ENCODE measurements around the gene REC114.

Gene REC114

GRCh38 chr15:73518180-73518862, 75.4 kb downstream of the REC114 start:
- Histone ChIP-seq H3K27ac (ENCODE audit: insufficient read depth in 1 of 2, low read depth in 1 of 2, low read length in 2 of 2, poor library complexity in 1 of 2, severe bottlenecking in 2 of 2) (no peak overlapping the region), H3K36me3 (ENCODE audit: control insufficient read depth in 4 of 4, insufficient read depth in 4 of 4, low read length in 3 of 4) (no peaks in the 10 kb centered on the region), H3K9me3 (ENCODE audit: control extremely low read depth in 1 of 5, control insufficient read depth in 4 of 5, insufficient read depth in 2 of 5, low read depth in 1 of 5, low read length in 4 of 5) (peaks cover 0 to 3% (median 0%) of the 10 kb centered on the region in 5 experiments), H3K4me3 (ENCODE audit: control insufficient read depth in 1 of 7, extremely low read depth in 1 of 7, insufficient read depth in 4 of 7, low read depth in 2 of 7, low read length in 6 of 7) (no peak overlapping the region), H3K4me1 (ENCODE audit: control extremely low read depth in 1 of 4, control insufficient read depth in 4 of 4, insufficient read depth in 4 of 4, low read length in 3 of 4) (peaks cover 0 to 2% (median 0%) of the 10 kb centered on the region in 4 experiments), H3K27me3 (replicated peaks in 2 of 5; ENCODE audit: control insufficient read depth in 4 of 5, insufficient read depth in 5 of 5, low read length in 4 of 5) (peaks cover 0 to 2% (median 0%) of the 10 kb centered on the region in 5 experiments)
- DNase-seq, result no peak
- WGBS (ENCODE audit: insufficient coverage), result 75% methylated on average over 1 of the region's 3 CpGs
- ChIA-PET POLR2A (no interaction called here), CTCF (interaction anchor here (1.1 kb wide), 1 partner anchor 9 kb away, joined by 3 read pairs; no protein-coding TSS in a partner anchor)

GRCh38 chr15:73518876-73519733, 76.1 kb downstream of the REC114 start:
- CTCF ChIA-PET, result interaction anchor here (1.1 kb wide), 1 partner anchor 9 kb away, joined by 3 read pairs; no protein-coding TSS in a partner anchor
- WGBS (ENCODE audit: insufficient coverage), result 100% methylated on average over 1 of the region's 5 CpGs
- no peaks in the 10 kb centered on the region for H3K36me3 ChIP-seq (ENCODE audit: control insufficient read depth in 4 of 4, insufficient read depth in 4 of 4, low read length in 3 of 4)
- H3K27me3 ChIP-seq (replicated peaks in 2 of 5; ENCODE audit: control insufficient read depth in 4 of 5, insufficient read depth in 5 of 5, low read length in 4 of 5), result peaks cover 0 to 3% (median 0%) of the 10 kb centered on the region in 5 experiments
- peaks cover 0 to 3% (median 0%) of the 10 kb centered on the region in 5 experiments for H3K9me3 ChIP-seq (ENCODE audit: control extremely low read depth in 1 of 5, control insufficient read depth in 4 of 5, insufficient read depth in 2 of 5, low read depth in 1 of 5, low read length in 4 of 5)
- no peak for DNase-seq
- H3K4me3 ChIP-seq (ENCODE audit: control insufficient read depth in 1 of 7, extremely low read depth in 1 of 7, insufficient read depth in 4 of 7, low read depth in 2 of 7, low read length in 6 of 7), result no peak overlapping the region
- H3K4me1 ChIP-seq (ENCODE audit: control extremely low read depth in 1 of 4, control insufficient read depth in 4 of 4, insufficient read depth in 4 of 4, low read length in 3 of 4), result peaks cover 0 to 2% (median 0%) of the 10 kb centered on the region in 4 experiments
- POLR2A ChIA-PET, result no interaction called here
- H3K27ac ChIP-seq (ENCODE audit: insufficient read depth in 1 of 2, low read depth in 1 of 2, low read length in 2 of 2, poor library complexity in 1 of 2, severe bottlenecking in 2 of 2), result no peak overlapping the region

GRCh38 chr15:73522011-73522410, 79.0 kb downstream of the REC114 start:
- peaks cover 0 to 5% (median 2%) of the 10 kb centered on the region in 5 experiments for H3K27me3 ChIP-seq (replicated peaks in 2 of 5; ENCODE audit: control insufficient read depth in 4 of 5, insufficient read depth in 5 of 5, low read length in 4 of 5)
- H3K9me3 ChIP-seq (ENCODE audit: control extremely low read depth in 1 of 5, control insufficient read depth in 4 of 5, insufficient read depth in 2 of 5, low read depth in 1 of 5, low read length in 4 of 5), result peaks cover 0 to 2% (median 0%) of the 10 kb centered on the region in 5 experiments
- no peak for DNase-seq
- ChIA-PET CTCF (no interaction called here), POLR2A (no interaction called here)
- H3K36me3 ChIP-seq (ENCODE audit: control insufficient read depth in 4 of 4, insufficient read depth in 4 of 4, low read length in 3 of 4), result no peaks in the 10 kb centered on the region
- WGBS (ENCODE audit: insufficient coverage), result no CpG with 5 or more reads among the region's 1 CpG
- H3K4me3 ChIP-seq (ENCODE audit: control insufficient read depth in 1 of 7, extremely low read depth in 1 of 7, insufficient read depth in 4 of 7, low read depth in 2 of 7, low read length in 6 of 7), result no peak overlapping the region
- no peak overlapping the region for H3K27ac ChIP-seq (ENCODE audit: insufficient read depth in 1 of 2, low read depth in 1 of 2, low read length in 2 of 2, poor library complexity in 1 of 2, severe bottlenecking in 2 of 2)
- peaks cover 0 to 2% (median 0%) of the 10 kb centered on the region in 4 experiments for H3K4me1 ChIP-seq (ENCODE audit: control extremely low read depth in 1 of 4, control insufficient read depth in 4 of 4, insufficient read depth in 4 of 4, low read length in 3 of 4)

GRCh38 chr15:73524919-73525318, 82.0 kb downstream of the REC114 start:
- Histone ChIP-seq H3K4me3 (ENCODE audit: control insufficient read depth in 1 of 7, extremely low read depth in 1 of 7, insufficient read depth in 4 of 7, low read depth in 2 of 7, low read length in 6 of 7) (no peak overlapping the region), H3K27ac (ENCODE audit: insufficient read depth in 1 of 2, low read depth in 1 of 2, low read length in 2 of 2, poor library complexity in 1 of 2, severe bottlenecking in 2 of 2) (no peak overlapping the region), H3K36me3 (ENCODE audit: control insufficient read depth in 4 of 4, insufficient read depth in 4 of 4, low read length in 3 of 4) (no peaks in the 10 kb centered on the region), H3K27me3 (replicated peaks in 2 of 5; ENCODE audit: control insufficient read depth in 4 of 5, insufficient read depth in 5 of 5, low read length in 4 of 5) (peaks cover 0 to 7% (median 2%) of the 10 kb centered on the region in 5 experiments), H3K4me1 (ENCODE audit: control extremely low read depth in 1 of 4, control insufficient read depth in 4 of 4, insufficient read depth in 4 of 4, low read length in 3 of 4) (no peaks in the 10 kb centered on the region), H3K9me3 (ENCODE audit: control extremely low read depth in 1 of 5, control insufficient read depth in 4 of 5, insufficient read depth in 2 of 5, low read depth in 1 of 5, low read length in 4 of 5) (peaks cover 0 to 2% (median 0%) of the 10 kb centered on the region in 5 experiments)
- ChIA-PET CTCF (no interaction called here), POLR2A (no interaction called here)
- WGBS (ENCODE audit: insufficient coverage), result 100% methylated on average over 1 of the region's 1 CpG
- DNase-seq, result no peak

- H3K9me3 ChIP-seq (ENCODE audit: control extremely low read depth in 1 of 5, control insufficient read depth in 4 of 5, insufficient read depth in 2 of 5, low read depth in 1 of 5, low read length in 4 of 5), result peaks cover 0 to 2% (median 0%) of the 10 kb centered on the region in 5 experiments
- H3K4me3 ChIP-seq (ENCODE audit: control insufficient read depth in 1 of 7, extremely low read depth in 1 of 7, insufficient read depth in 4 of 7, low read depth in 2 of 7, low read length in 6 of 7), result no peak overlapping the region
- ChIA-PET POLR2A (no interaction called here), CTCF (interaction anchor here (1.1 kb wide), 1 partner anchor 9 kb away, joined by 3 read pairs; no protein-coding TSS in a partner anchor)
- no peaks in the 10 kb centered on the region for H3K4me1 ChIP-seq (ENCODE audit: control extremely low read depth in 1 of 4, control insufficient read depth in 4 of 4, insufficient read depth in 4 of 4, low read length in 3 of 4)
- 100% methylated on average over 2 of the region's 2 CpGs for WGBS (ENCODE audit: insufficient coverage)
- DNase-seq, result no peak
- H3K36me3 ChIP-seq (ENCODE audit: control insufficient read depth in 4 of 4, insufficient read depth in 4 of 4, low read length in 3 of 4), result no peaks in the 10 kb centered on the region
- peaks cover 0 to 7% (median 2%) of the 10 kb centered on the region in 5 experiments for H3K27me3 ChIP-seq (replicated peaks in 2 of 5; ENCODE audit: control insufficient read depth in 4 of 5, insufficient read depth in 5 of 5, low read length in 4 of 5)
- no peak overlapping the region for H3K27ac ChIP-seq (ENCODE audit: insufficient read depth in 1 of 2, low read depth in 1 of 2, low read length in 2 of 2, poor library complexity in 1 of 2, severe bottlenecking in 2 of 2)
These were observed 84.6 kb downstream of the REC114 start for GRCh38 chr15:73527598-73527997.

- Histone ChIP-seq H3K36me3 (ENCODE audit: control insufficient read depth in 4 of 4, insufficient read depth in 4 of 4, low read length in 3 of 4) (no peaks in the 10 kb centered on the region), H3K27ac (ENCODE audit: insufficient read depth in 1 of 2, low read depth in 1 of 2, low read length in 2 of 2, poor library complexity in 1 of 2, severe bottlenecking in 2 of 2) (no peak overlapping the region), H3K4me1 (ENCODE audit: control extremely low read depth in 1 of 4, control insufficient read depth in 4 of 4, insufficient read depth in 4 of 4, low read length in 3 of 4) (no peaks in the 10 kb centered on the region), H3K9me3 (ENCODE audit: control extremely low read depth in 1 of 5, control insufficient read depth in 4 of 5, insufficient read depth in 2 of 5, low read depth in 1 of 5, low read length in 4 of 5) (no peaks in the 10 kb centered on the region), H3K27me3 (replicated peaks in 2 of 5; ENCODE audit: control insufficient read depth in 4 of 5, insufficient read depth in 5 of 5, low read length in 4 of 5) (peaks cover 0 to 2% (median under 1%) of the 10 kb centered on the region in 5 experiments), H3K4me3 (ENCODE audit: control insufficient read depth in 1 of 7, extremely low read depth in 1 of 7, insufficient read depth in 4 of 7, low read depth in 2 of 7, low read length in 6 of 7) (no peak overlapping the region)
- CTCF ChIA-PET, result no interaction called here
- 100% methylated on average over 3 of the region's 3 CpGs for WGBS (ENCODE audit: insufficient coverage)
- POLR2A ChIA-PET, result no interaction called here
- DNase-seq, result no peak
These were observed 87.7 kb downstream of the REC114 start for GRCh38 chr15:73530649-73531048.

GRCh38 chr15:73538123-73538522, 95.2 kb downstream of the REC114 start:
- H3K27me3 ChIP-seq (replicated peaks in 2 of 5; ENCODE audit: control insufficient read depth in 4 of 5, insufficient read depth in 5 of 5, low read length in 4 of 5), result peaks cover 0 to 4% (median 2%) of the 10 kb centered on the region in 5 experiments
- H3K4me3 ChIP-seq (ENCODE audit: control insufficient read depth in 1 of 7, extremely low read depth in 1 of 7, insufficient read depth in 4 of 7, low read depth in 2 of 7, low read length in 6 of 7), result no peak overlapping the region
- WGBS (ENCODE audit: insufficient coverage), result 95% methylated on average over 2 of the region's 2 CpGs
- ChIA-PET POLR2A (no interaction called here), CTCF (interaction anchor here (1.3 kb wide), 1 partner anchor 162 kb away, joined by 5 read pairs; no protein-coding TSS in a partner anchor)
- DNase-seq, result no peak
- H3K4me1 ChIP-seq (ENCODE audit: control extremely low read depth in 1 of 4, control insufficient read depth in 4 of 4, insufficient read depth in 4 of 4, low read length in 3 of 4), result no peaks in the 10 kb centered on the region
- no peak overlapping the region for H3K27ac ChIP-seq (ENCODE audit: insufficient read depth in 1 of 2, low read depth in 1 of 2, low read length in 2 of 2, poor library complexity in 1 of 2, severe bottlenecking in 2 of 2)
- H3K36me3 ChIP-seq (ENCODE audit: control insufficient read depth in 4 of 4, insufficient read depth in 4 of 4, low read length in 3 of 4), result no peaks in the 10 kb centered on the region
- no peaks in the 10 kb centered on the region for H3K9me3 ChIP-seq (ENCODE audit: control extremely low read depth in 1 of 5, control insufficient read depth in 4 of 5, insufficient read depth in 2 of 5, low read depth in 1 of 5, low read length in 4 of 5)
